Caco-2 (cell line): Measurements from ENCODE around the gene ARHGAP15. TPM values are rescaled to one million over a fixed set of nuclear protein-coding genes. Genes with fewer than 3 reads are reported as not detected.

Experiments
- BruUV-seq: library from RNA; stranded (reverse); fragments of 400-500 nt; replicated peaks from 2 replicates; lab custom pipeline; 2021; lab: Mats Ljungman, UMichigan
- CTCF ChIA-PET: fragments of 300-600 bp; sonication (Branson Sonifier 250); formaldehyde crosslinking; loops from one replicate; lab custom pipeline; 2022; ENCODE audit warnings: antibody characterized with exemption; lab: Charles Lee
- POLR2A ChIA-PET: fragments of 300-600 bp; sonication (Branson Sonifier 250); formaldehyde crosslinking; loops from one replicate; lab custom pipeline; 2022; ENCODE audit warnings: antibody characterized with exemption; lab: Charles Lee
- DNase-seq, 2 experiments: peaks; one replicate each; pipeline versions ENCODE4 v3.0.0 to v3.0.0-alpha.2; 2020 to 2022
- H3K27me3 ChIP-seq: replicated peaks from 2 replicates; pipeline ENCODE4 v1.6.0; 2011; ENCODE audit warnings: low read length; ENCODE audit not compliant: control insufficient read depth, insufficient read depth
- H3K36me3 ChIP-seq: 2 replicates; pipeline ENCODE4 v1.5.1; 2011; ENCODE audit warnings: low read length; ENCODE audit not compliant: control insufficient read depth, insufficient read depth
- H3K4me1 ChIP-seq: fragments of 250-450 bp; sonication (Bioruptor Pico); 2 replicates; pipeline ENCODE4 v1.5.1; 2020; ENCODE audit warnings: mild to moderate bottlenecking
- H3K4me3 ChIP-seq: 2 replicates; pipeline ENCODE4 v1.5.1; 2011; ENCODE audit warnings: low read depth, mild to moderate bottlenecking, control low read depth, low read length
- H3K9me3 ChIP-seq: fragments of 250-450 bp; sonication (Bioruptor Pico); 2 replicates; pipeline ENCODE4 v1.5.1; 2020; ENCODE audit warnings: mild to moderate bottlenecking, moderate library complexity
- H3K27ac Mint-ChIP-seq: one replicate; pipeline ENCODE4 v1.8.0; 2022; ENCODE audit warnings: mixed read lengths; ENCODE audit not compliant: unreplicated experiment
- H3K27me3 Mint-ChIP-seq: one replicate; pipeline ENCODE4 v1.8.0; 2022; ENCODE audit warnings: mixed read lengths; ENCODE audit not compliant: insufficient read depth, unreplicated experiment
- H3K36me3 Mint-ChIP-seq: one replicate; pipeline ENCODE4 v1.8.0; 2022; ENCODE audit warnings: mild to moderate bottlenecking, mixed read lengths; ENCODE audit not compliant: insufficient read depth, unreplicated experiment
- H3K4me1 Mint-ChIP-seq: one replicate; pipeline ENCODE4 v1.8.0; 2022; ENCODE audit warnings: low read depth, mixed read lengths; ENCODE audit not compliant: unreplicated experiment
- H3K4me3 Mint-ChIP-seq: one replicate; pipeline ENCODE4 v1.8.0; 2022; ENCODE audit warnings: mild to moderate bottlenecking, moderate library complexity, mixed read lengths; ENCODE audit not compliant: unreplicated experiment
- H3K9me3 Mint-ChIP-seq: one replicate; pipeline ENCODE4 v1.8.0; 2022; ENCODE audit warnings: mixed read lengths; ENCODE audit not compliant: unreplicated experiment
- CTCF ChIP-seq, 2 experiments: fragments of 200-600 bp in 1 of 2; IDR thresholded peaks; 1 replicate in 1 of 2; 2 replicates in 1 of 2; pipeline versions ENCODE4 v1.5.1 to v1.8.0; 2011 to 2022; ENCODE audit warnings: antibody characterized with exemption in 1 of 2, control low read depth in 1 of 2, inconsistent platforms in 1 of 2, low read depth in 1 of 2, low read length in 1 of 2, mild to moderate bottlenecking in 1 of 2, moderate library complexity in 1 of 2; ENCODE audit not compliant: insufficient read depth in 1 of 2, severe bottlenecking in 1 of 2, unreplicated experiment in 1 of 2
- intact Hi-C: fragments of 100-400 bp; cut with micrococcal nuclease; formaldehyde crosslinking; loops from one replicate; pipeline ENCODE4 v1.10.0; 2022; ENCODE audit not compliant: unreplicated experiment
- total RNA-seq: library from RNA; stranded (reverse); gene quantifications from 2 replicates; pipeline ENCODE4 v1.2.3, GENCODE V29; 2022

The ARHGAP15 gene
- total RNA-seq, 1 experiment from 2014 or later, result not detected

- CTCF ChIA-PET, result no interaction called here
- Histone ChIP-seq H3K36me3 (no peaks in the 10 kb centered on the region), H3K4me1 (peaks cover 8% of the 10 kb centered on the region; the same call in 1 of the 2 replicates), H3K9me3 (no peaks in the 10 kb centered on the region), H3K27me3 (no peaks in the 10 kb centered on the region), H3K4me3 (no peak overlapping the region)
- POLR2A ChIA-PET, result no interaction called here
- no peak overlapping the region for H3K4me3 Mint-ChIP-seq
- no peak overlapping the region for H3K27ac Mint-ChIP-seq
- no peaks in the 10 kb centered on the region for H3K27me3 Mint-ChIP-seq
- no peaks in the 10 kb centered on the region for H3K36me3 Mint-ChIP-seq
- intact Hi-C loops, result loop anchor here (1.0 kb wide), 1 partner anchor 149 kb away; no protein-coding TSS in a partner anchor
- H3K4me1 Mint-ChIP-seq, result peaks cover 8% of the 10 kb centered on the region
- no peak for TF ChIP-seq CTCF (IDR thresholded peaks at IDR 0.05; ENCODE audit: insufficient read depth in 1 of 2, low read depth in 1 of 2, low read length in 1 of 2, severe bottlenecking in 1 of 2, unreplicated experiment in 1 of 2)
- no peak for DNase-seq
- no peaks in the 10 kb centered on the region for H3K9me3 Mint-ChIP-seq
- BruUV-seq, result no TSS peak
Measured at GRCh38 chr2:143690235-143690634, 561.0 kb downstream of the ARHGAP15 start.

- ChIA-PET CTCF (no interaction called here), POLR2A (no interaction called here)
- Mint-ChIP-seq H3K4me1 (peaks cover 8% of the 10 kb centered on the region), H3K36me3 (no peaks in the 10 kb centered on the region), H3K27me3 (no peaks in the 10 kb centered on the region), H3K27ac (no peak overlapping the region), H3K9me3 (no peaks in the 10 kb centered on the region), H3K4me3 (no peak overlapping the region)
- no peak overlapping the region for H3K4me3 ChIP-seq
- intact Hi-C loops, result no loop called here
- no peaks in the 10 kb centered on the region for H3K27me3 ChIP-seq
- TF ChIP-seq CTCF (IDR thresholded peaks at IDR 0.05; ENCODE audit: insufficient read depth in 1 of 2, low read depth in 1 of 2, low read length in 1 of 2, severe bottlenecking in 1 of 2, unreplicated experiment in 1 of 2), result no peak
- no peaks in the 10 kb centered on the region for H3K9me3 ChIP-seq
- peaks cover 8% of the 10 kb centered on the region; the same call in 1 of the 2 replicates for H3K4me1 ChIP-seq
- H3K36me3 ChIP-seq, result no peaks in the 10 kb centered on the region
- DNase-seq, result no peak
- BruUV-seq, result no TSS peak
Measured at GRCh38 chr2:143691121-143691520, 561.9 kb downstream of the ARHGAP15 start.

GRCh38 chr2:143692162-143692561, 562.9 kb downstream of the ARHGAP15 start:
- POLR2A ChIA-PET, result no interaction called here
- no peak for DNase-seq
- Histone ChIP-seq H3K27me3 (no peaks in the 10 kb centered on the region), H3K9me3 (no peaks in the 10 kb centered on the region), H3K4me1 (peaks cover 8% of the 10 kb centered on the region; the same call in 1 of the 2 replicates), H3K36me3 (no peaks in the 10 kb centered on the region), H3K4me3 (no peak overlapping the region)
- Mint-ChIP-seq H3K4me3 (no peak overlapping the region), H3K27ac (no peak overlapping the region), H3K9me3 (no peaks in the 10 kb centered on the region), H3K36me3 (no peaks in the 10 kb centered on the region), H3K4me1 (peaks cover 8% of the 10 kb centered on the region), H3K27me3 (no peaks in the 10 kb centered on the region)
- no TSS peak for BruUV-seq
- intact Hi-C loops, result no loop called here
- CTCF ChIA-PET, result no interaction called here
- TF ChIP-seq CTCF (IDR thresholded peaks at IDR 0.05; ENCODE audit: insufficient read depth in 1 of 2, low read depth in 1 of 2, low read length in 1 of 2, severe bottlenecking in 1 of 2, unreplicated experiment in 1 of 2), result no peak
